Rectal smooth muscle tissue (tissue), 1 donor: ENCODE results near the gene ATP11B.
"Not testable (repeated sequence)": the region's sequence is repeated elsewhere in the genome, so short reads cannot be mapped to it uniquely, and the experiment has no call there.

Experiments
- H3K27ac ChIP-seq: one replicate; pipeline ENCODE4 v1.7.0; 2013; ENCODE audit warnings: low read depth, low read length, inconsistent platforms
- H3K27me3 ChIP-seq: one replicate; pipeline ENCODE4 v1.7.0; 2013; ENCODE audit warnings: low read length; ENCODE audit not compliant: control insufficient read depth, insufficient read depth
- H3K36me3 ChIP-seq: one replicate; pipeline ENCODE4 v1.7.0; 2013; ENCODE audit warnings: low read length; ENCODE audit not compliant: control insufficient read depth, insufficient read depth
- H3K4me1 ChIP-seq: one replicate; pipeline ENCODE4 v1.7.0; 2013; ENCODE audit warnings: low read length; ENCODE audit not compliant: control insufficient read depth, insufficient read depth
- H3K4me3 ChIP-seq: one replicate; pipeline ENCODE4 v1.7.0; 2013; ENCODE audit warnings: low read length
- H3K9ac ChIP-seq: one replicate; pipeline ENCODE4 v1.7.0; 2013; ENCODE audit warnings: low read length

Gene ATP11B

DNA sequence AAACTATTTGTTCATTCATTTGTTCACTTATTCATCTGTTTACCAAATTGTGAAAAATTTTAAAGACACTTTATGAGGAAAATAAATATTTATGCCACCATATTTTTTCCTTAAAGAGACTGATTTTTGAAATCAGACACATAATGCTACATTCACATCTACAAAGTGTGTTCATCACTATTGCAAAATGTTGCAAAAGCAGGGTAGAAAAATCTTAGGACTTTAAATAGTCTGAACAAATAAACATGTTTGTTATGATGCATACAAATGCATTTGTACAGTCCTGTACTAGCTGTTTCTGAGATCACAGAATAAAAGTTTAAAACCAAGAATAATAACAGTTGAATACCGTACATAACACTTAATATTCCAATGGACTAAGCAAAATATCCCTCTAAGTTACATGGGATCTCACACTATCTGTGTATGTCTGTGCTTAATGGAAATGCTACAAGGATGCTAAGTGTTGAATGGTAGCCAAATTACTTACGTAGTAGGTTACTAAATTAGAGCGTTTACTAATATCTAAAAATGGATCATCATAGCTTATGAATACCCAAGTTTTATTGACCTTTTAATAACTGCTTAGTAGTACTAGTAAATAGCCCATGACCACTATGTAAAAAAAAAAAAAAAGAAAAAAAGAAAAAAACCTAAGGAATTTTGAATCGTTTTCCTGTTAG is 25.1 kb downstream of the ATP11B start:
- Histone ChIP-seq H3K36me3 (no peaks in the 10 kb centered on the region), H3K27me3 (no peaks in the 10 kb centered on the region), H3K27ac (no peak overlapping the region), H3K9ac (no peak overlapping the region), H3K4me3 (no peak overlapping the region), H3K4me1 (peaks cover 4% of the 10 kb centered on the region)

DNA sequence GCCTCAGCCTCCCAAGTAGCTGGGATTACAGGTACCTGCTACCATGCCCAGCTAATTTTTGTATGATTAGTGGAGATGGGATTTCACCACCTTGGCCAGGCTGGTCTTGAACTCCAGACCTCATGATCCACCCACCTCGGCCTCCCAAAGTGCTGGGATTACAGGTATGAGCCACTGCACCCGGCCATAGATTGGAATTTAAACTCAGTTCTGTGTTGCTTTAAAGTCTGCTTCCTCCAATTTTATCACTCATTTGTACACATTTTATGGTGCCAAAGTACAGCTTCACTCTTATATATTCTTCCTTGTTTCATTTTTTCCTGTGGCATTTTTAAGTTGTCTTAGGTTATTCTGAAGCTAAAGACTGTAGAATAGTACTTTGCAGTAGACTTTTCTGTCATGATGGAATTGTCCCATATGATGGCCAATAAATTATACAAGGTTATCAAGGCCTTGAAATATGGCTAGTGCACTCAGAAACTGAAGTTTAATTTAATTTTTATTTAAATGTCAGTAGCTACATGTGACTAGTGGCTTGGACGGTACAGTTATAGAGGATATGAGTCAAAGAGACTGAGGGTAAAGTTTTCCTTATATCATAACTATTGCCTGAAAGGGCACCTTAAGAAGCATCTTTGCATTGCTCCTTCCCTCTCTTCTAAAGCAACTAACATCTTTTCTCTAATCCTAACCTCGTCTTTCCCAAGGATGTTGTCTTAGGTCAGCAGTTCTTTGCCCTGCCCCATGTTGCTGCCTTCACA is 28.1 kb downstream of the ATP11B start:
- H3K27me3 ChIP-seq: no peaks in the 10 kb centered on the region
- H3K27ac ChIP-seq: no peak overlapping the region
- no peaks in the 10 kb centered on the region for H3K4me1 ChIP-seq
- no peak overlapping the region for H3K9ac ChIP-seq
- H3K36me3 ChIP-seq: no peaks in the 10 kb centered on the region
- H3K4me3 ChIP-seq: no peak overlapping the region

DNA sequence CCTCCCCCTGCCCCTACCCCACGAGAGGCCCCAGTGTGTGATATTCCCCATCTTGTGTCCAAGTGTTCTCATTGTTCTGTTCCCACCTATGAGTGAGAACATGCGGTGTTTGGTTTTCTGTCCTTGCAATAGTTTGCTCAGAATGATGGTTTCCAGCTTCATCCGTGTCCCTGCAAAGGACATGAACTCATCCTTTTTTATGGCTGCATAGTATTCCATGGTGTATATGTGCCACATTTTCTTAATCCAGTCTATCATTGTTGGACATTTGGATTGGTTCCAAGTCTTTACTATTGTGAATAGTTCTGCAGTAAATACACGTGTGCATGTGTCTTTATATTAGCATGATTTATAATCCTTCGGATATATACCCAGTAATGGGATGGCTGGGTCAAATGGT is 29.0 kb downstream of the ATP11B start:
- H3K4me1 ChIP-seq, H3K27ac ChIP-seq, H3K4me3 ChIP-seq, H3K36me3 ChIP-seq, H3K9ac ChIP-seq, H3K27me3 ChIP-seq: not testable (repeated sequence)

DNA sequence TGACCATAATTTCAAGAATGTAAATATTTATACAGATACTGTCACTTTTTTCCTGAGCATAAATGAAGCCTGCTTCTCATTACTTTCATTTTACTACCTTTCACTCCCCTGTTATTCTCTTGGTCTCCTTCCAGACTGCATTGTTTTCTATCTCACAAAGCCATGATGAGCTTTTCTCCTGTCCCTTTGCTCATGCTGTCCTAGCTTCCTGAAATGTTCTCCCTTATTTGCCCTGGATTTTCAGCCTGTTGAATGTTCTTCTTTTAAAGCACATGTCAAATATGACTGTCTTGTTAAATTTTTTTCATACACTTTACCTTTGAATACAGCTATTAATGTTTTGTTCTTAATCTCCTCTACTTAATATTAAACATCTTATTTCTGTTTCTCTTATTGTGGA is 31.7 kb downstream of the ATP11B start:
- H3K27ac ChIP-seq: no peak overlapping the region

DNA sequence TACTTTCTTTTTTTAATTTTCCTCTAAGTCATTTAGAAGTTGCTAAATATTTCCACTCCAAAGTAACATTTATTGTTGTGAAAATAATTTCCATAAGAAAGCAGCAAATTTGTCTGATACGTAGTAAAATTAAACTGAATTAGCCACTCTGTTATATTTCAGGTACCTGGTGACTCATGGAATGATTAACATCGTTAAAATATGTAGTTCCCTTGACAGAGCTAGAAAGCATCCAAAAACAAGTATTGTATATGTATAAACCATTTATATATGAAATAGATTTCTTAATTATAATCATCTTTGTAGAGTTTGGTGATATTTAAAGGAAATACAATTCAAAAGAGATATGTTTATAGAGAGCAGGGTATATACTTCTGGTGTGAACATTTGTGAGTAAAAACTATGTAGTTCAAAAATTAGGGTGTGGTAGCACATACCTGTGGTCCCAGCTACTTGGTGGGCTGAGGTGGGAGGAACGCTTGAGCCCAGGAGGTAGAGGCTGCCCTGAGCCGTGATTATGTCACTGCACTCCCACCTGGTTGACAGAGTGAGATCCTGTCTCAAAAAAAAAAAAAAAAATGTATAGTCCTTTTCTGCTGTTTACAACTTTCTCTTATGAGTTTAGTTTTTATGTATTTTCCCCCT is 36.6 kb downstream of the ATP11B start:
- Histone ChIP-seq H3K27ac (no peak overlapping the region), H3K4me3 (no peak overlapping the region), H3K27me3 (no peaks in the 10 kb centered on the region), H3K36me3 (peaks cover 4% of the 10 kb centered on the region), H3K9ac (no peak overlapping the region), H3K4me1 (no peaks in the 10 kb centered on the region)

More for the DNA sequence above, 31.7 kb downstream of the ATP11B start:
- Histone ChIP-seq H3K4me3 (no peak overlapping the region), H3K9ac (no peak overlapping the region), H3K27me3 (no peaks in the 10 kb centered on the region), H3K4me1 (no peaks in the 10 kb centered on the region), H3K36me3 (no peaks in the 10 kb centered on the region)

DNA sequence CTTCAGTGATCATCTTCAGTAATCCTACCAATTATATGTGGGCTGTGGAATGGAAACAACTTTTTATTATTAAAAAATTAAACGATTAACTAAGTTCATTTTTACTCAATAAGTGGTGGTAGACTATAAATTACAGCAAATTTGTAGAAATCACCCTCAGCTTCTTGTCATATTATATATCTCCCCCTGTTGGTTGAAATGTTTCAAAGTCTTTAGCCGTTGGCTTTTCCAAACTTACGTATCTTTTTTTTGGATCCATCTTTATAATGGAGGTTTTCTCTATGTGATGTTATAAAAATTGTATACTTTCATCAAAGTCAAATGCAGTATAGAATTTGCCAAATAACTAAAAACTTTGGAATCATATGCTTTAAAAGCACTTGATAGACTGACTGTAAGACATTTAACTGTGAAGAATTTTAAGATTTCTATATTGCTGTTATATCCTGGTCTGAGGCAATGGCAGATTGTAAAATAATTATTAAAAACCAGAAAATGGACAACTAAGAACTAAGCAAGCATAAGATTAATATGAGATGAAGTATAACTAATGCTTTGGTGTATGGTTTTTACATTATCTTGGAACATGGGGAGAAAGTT is 44.7 kb downstream of the ATP11B start:
- Histone ChIP-seq H3K27me3 (no peaks in the 10 kb centered on the region), H3K9ac (no peak overlapping the region), H3K4me3 (no peak overlapping the region), H3K36me3 (peaks cover 7% of the 10 kb centered on the region), H3K27ac (no peak overlapping the region), H3K4me1 (no peaks in the 10 kb centered on the region)

DNA sequence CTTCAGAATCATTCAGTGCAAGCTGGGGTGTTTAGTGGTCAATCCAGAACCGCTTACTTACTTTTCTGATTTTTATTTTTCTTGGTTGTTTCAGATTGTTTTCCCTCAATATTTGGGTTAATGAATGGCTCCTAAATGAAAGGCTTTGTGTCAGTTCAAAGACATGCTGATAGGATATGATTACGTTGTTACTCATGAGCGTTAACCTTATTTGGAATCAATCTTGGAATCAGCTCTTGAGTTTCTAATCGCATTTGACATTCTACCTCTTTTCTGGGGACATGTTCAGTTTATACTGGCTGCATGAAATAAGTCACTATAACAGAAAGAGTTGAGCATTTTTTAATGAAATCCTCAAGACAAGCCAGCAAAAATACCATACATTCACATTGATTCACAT is 50.2 kb downstream of the ATP11B start:
- Histone ChIP-seq H3K27ac (no peak overlapping the region), H3K4me3 (no peak overlapping the region), H3K27me3 (no peaks in the 10 kb centered on the region), H3K9ac (no peak overlapping the region), H3K4me1 (no peaks in the 10 kb centered on the region), H3K36me3 (peaks cover 3% of the 10 kb centered on the region)

DNA sequence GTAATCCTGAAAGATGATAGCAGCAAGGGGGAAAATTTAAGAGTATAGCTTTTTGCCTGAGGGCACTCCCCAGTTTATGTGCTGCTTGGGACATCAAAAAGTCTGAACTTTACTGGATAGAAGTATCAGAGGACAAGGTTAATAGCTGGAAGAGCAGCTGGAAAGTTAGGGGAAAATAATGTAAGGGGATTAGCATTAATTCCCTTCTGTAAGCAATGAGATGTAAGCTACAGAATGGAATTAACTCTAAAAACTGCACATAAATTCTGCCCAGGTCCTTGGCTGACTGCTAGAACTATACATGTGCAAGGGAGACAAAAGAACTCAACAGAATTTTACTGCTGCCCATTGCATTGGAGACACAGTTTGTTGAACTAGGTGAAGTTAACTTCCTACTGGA is 55.6 kb downstream of the ATP11B start:
- H3K4me1 ChIP-seq: no peaks in the 10 kb centered on the region
- no peak overlapping the region for H3K9ac ChIP-seq
- no peaks in the 10 kb centered on the region for H3K27me3 ChIP-seq
- no peak overlapping the region for H3K27ac ChIP-seq
- peaks cover 6% of the 10 kb centered on the region for H3K36me3 ChIP-seq
- H3K4me3 ChIP-seq: no peak overlapping the region

DNA sequence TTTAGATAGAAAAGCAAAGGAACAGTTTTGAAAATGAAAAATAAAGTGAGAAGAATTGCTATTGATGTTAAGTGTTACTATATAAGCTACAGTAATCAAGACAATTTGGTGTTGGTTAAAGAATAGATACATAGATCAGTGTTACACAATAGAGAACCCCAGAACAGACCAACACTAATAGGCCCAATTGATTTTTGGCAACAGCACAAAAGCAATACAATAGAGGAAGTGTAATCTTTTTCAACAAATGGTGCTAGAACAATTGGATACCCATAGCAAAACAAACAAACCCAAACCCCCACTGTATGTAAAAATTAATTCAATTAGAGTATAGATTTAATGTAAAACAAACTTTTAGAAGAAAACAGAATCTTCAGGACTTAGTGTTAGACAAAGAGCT is 61.8 kb downstream of the ATP11B start:
- Histone ChIP-seq H3K9ac (no peak overlapping the region), H3K27me3 (no peaks in the 10 kb centered on the region), H3K4me3 (no peak overlapping the region), H3K4me1 (no peaks in the 10 kb centered on the region), H3K36me3 (peaks cover 6% of the 10 kb centered on the region), H3K27ac (no peak overlapping the region)

DNA sequence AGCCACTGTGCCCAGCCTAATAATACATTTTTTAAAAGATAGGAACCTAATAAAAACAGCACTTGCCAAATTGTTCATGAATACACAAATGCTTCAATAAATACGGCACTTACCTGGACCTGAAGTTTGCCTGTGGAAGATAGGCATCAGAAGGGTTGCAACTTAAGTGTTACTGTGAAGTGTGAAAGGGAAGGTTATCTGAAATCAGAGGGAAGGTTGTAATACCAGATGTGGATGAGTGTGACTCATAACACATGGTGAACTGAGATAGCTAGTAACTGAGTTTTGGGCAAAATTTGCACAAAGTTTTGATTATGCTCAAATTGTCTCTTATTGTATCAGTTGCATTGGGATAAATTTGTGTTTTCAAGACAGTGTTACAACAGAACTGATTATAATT is 68.0 kb downstream of the ATP11B start:
- Histone ChIP-seq H3K4me1 (no peaks in the 10 kb centered on the region), H3K9ac (no peak overlapping the region), H3K4me3 (no peak overlapping the region), H3K27ac (no peak overlapping the region), H3K36me3 (no peaks in the 10 kb centered on the region), H3K27me3 (no peaks in the 10 kb centered on the region)

DNA sequence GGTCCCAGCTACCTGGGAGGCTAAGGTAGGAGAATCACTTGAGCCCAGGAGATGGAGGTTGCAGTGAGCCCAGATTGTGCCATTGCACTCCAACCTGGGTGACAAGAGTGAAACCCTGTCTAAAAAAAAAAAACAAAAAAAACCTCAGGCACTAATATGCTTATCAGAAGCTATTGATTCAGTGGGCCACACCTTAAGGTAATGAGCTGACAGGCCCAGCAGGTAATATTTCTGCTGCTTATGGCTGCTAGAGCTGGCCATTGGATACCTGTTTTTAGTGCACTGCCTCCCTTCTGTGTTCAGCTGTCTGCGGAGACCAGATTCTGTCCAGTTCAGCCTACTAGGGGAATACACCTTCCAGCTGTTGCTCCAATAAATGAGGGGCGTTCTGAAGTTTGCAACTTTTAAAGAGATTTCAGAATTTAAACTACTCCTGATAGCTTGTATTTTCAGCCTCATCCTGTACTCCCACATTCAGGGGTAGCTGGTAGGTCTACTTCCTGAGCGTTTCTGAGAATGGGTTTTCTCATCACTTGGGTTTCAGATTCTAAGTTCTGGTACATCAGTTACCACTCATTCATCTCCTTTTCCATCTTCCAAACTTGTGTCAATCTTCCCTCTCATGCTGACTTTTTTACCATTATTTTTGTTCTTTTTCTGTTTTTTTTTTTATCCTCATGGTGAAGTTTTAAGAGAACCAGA is 69.0 kb downstream of the ATP11B start:
- Histone ChIP-seq H3K9ac (no peak overlapping the region), H3K27ac (no peak overlapping the region), H3K4me1 (no peaks in the 10 kb centered on the region), H3K36me3 (no peaks in the 10 kb centered on the region), H3K4me3 (no peak overlapping the region), H3K27me3 (no peaks in the 10 kb centered on the region)

DNA sequence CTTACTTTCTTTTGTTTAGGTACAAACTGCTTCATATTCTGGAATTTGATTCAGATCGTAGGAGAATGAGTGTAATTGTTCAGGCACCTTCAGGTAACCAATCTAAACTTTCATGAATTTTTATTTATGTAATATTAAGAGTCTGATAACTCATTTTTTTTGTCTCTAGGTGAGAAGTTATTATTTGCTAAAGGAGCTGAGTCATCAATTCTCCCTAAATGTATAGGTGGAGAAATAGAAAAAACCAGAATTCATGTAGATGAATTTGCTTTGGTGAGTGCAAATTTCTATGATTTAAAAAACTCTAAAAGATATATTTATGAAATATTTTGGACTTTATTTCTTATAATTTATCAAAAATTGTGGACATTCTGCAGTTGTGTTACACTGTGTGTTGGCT is 75.8 kb downstream of the ATP11B start:
- Histone ChIP-seq H3K36me3 (peaks cover 7% of the 10 kb centered on the region), H3K27me3 (no peaks in the 10 kb centered on the region), H3K4me3 (no peak overlapping the region), H3K4me1 (no peaks in the 10 kb centered on the region), H3K9ac (no peak overlapping the region), H3K27ac (no peak overlapping the region)
